Measurements from ENCODE around the gene ALDH1L1. TPM values are rescaled to one million over a fixed set of nuclear protein-coding genes. Genes with fewer than 3 reads are reported as not detected.

ALDH1L1 gene
- total RNA-seq, 1 donor = under 0.01 TPM

DNA sequence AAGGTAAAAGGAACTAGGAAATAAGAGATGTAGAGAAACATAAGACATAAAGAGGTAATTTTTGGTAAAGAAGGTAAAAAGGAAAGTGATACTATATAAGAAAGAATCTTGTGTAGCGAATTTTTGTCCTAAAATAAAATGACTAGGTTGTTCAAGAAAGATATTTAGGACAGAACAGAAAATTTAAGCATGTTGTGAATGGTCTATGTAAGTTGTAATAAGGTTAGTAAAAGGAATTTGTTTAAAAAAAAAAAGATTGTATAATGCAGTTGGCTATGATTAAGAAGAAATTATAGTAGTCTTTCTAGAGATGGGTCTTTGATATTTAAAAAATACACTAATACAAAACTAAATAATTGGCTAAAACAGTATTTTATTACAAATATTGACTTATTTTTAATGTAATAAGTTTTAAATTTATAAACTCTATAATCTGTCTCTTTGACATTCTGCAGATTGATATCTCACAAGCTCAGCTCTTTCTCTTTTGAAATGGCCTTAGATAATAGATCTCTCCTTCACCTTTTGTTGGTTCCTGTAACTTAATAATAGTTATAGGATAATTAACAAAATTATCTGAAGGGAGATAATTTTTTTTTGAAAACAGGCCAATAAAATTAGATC, 92.7 kb downstream of the ALDH1L1 start:
- Histone ChIP-seq H3K9me3 (ENCODE audit: low read depth, low read length) (no peaks in the 10 kb centered on the region), H3K4me3 (ENCODE audit: insufficient read depth, low read length) (no peak overlapping the region), H3K4me2 (ENCODE audit: insufficient read depth, low read length) (no peak overlapping the region), H3K4me1 (ENCODE audit: insufficient read depth, low read length) (no peaks in the 10 kb centered on the region), H3K27ac (ENCODE audit: low read depth, low read length) (no peak overlapping the region), H4K20me1 (ENCODE audit: insufficient read depth, low read length) (no peaks in the 10 kb centered on the region), H3K79me2 (ENCODE audit: insufficient read depth, low read length) (no peaks in the 10 kb centered on the region), H2AFZ (ENCODE audit: low read length) (no peak overlapping the region), H3K36me3 (ENCODE audit: insufficient read depth, low read length) (no peaks in the 10 kb centered on the region), H3K27me3 (ENCODE audit: insufficient read depth, low read length) (no peaks in the 10 kb centered on the region)
- no peak for DNase-seq (ENCODE audit: insufficient read length, low spot score, missing footprints)
- TF ChIP-seq, protein P1, sequence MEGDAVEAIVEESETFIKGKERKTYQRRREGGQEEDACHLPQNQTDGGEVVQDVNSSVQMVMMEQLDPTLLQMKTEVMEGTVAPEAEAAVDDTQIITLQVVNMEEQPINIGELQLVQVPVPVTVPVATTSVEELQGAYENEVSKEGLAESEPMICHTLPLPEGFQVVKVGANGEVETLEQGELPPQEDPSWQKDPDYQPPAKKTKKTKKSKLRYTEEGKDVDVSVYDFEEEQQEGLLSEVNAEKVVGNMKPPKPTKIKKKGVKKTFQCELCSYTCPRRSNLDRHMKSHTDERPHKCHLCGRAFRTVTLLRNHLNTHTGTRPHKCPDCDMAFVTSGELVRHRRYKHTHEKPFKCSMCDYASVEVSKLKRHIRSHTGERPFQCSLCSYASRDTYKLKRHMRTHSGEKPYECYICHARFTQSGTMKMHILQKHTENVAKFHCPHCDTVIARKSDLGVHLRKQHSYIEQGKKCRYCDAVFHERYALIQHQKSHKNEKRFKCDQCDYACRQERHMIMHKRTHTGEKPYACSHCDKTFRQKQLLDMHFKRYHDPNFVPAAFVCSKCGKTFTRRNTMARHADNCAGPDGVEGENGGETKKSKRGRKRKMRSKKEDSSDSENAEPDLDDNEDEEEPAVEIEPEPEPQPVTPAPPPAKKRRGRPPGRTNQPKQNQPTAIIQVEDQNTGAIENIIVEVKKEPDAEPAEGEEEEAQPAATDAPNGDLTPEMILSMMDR (IDR thresholded peaks at IDR 0.05; ENCODE audit: extremely low read depth, low read depth, low read length) = no peak

DNA sequence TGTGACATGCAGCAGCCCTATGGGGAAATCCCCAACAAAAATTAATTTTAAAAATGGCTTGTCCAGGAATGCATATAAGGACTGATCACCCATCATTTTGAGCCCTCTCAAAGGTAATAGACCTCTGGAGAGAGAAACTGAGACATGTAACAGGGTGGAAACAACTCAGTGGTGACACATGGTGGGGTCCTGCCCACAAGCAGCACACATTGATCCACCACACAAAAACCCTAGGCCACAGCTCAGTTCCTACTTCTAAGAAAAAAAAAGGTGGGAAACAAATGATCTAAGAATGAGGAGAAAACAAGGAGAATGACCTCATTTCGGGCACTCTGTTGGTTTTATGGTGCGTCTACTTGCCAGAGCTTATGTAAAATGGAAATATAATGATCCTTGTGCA, 94.5 kb downstream of the ALDH1L1 start:
- TF ChIP-seq, protein P1 (IDR thresholded peaks at IDR 0.05; ENCODE audit: extremely low read depth, low read depth, low read length) = no peak
- no peak for DNase-seq (ENCODE audit: insufficient read length, low spot score, missing footprints)
- no peak overlapping the region for H3K27ac ChIP-seq (ENCODE audit: low read depth, low read length)

DNA sequence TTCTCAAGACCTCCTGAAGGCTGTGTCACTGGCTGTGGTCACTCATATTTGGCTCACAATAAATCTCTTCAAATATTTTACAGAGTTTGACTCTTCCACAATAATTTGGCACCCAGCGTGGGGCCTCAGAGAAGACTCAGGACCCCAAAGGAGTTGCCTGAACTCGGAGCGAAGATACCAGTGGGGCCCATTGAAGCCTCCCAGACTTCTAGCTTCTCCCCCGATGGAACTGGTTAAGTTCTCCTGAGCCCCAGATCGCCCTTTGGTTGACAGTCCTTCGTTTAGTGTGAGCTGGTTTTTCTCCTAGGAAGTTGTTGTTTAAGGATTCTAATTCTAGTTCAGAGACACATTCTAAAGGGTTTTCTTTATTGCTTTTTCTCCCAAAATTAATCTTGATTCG, 95.1 kb downstream of the ALDH1L1 start:
- Histone ChIP-seq H2AFZ (ENCODE audit: low read length) (no peak overlapping the region), H3K27me3 (ENCODE audit: insufficient read depth, low read length) (no peaks in the 10 kb centered on the region)
- DNase-seq (ENCODE audit: insufficient read length, low spot score, missing footprints) = no peak

More for the DNA sequence above, 94.5 kb downstream of the ALDH1L1 start:
- no peaks in the 10 kb centered on the region for H4K20me1 ChIP-seq (ENCODE audit: insufficient read depth, low read length)
- no peaks in the 10 kb centered on the region for H3K36me3 ChIP-seq (ENCODE audit: insufficient read depth, low read length)
- H2AFZ ChIP-seq (ENCODE audit: low read length) = no peak overlapping the region
- no peak overlapping the region for H3K4me3 ChIP-seq (ENCODE audit: insufficient read depth, low read length)
- no peaks in the 10 kb centered on the region for H3K79me2 ChIP-seq (ENCODE audit: insufficient read depth, low read length)
- H3K4me2 ChIP-seq (ENCODE audit: insufficient read depth, low read length) = no peak overlapping the region
- no peaks in the 10 kb centered on the region for H3K4me1 ChIP-seq (ENCODE audit: insufficient read depth, low read length)
- no peaks in the 10 kb centered on the region for H3K27me3 ChIP-seq (ENCODE audit: insufficient read depth, low read length)
- no peaks in the 10 kb centered on the region for H3K9me3 ChIP-seq (ENCODE audit: low read depth, low read length)

DNA sequence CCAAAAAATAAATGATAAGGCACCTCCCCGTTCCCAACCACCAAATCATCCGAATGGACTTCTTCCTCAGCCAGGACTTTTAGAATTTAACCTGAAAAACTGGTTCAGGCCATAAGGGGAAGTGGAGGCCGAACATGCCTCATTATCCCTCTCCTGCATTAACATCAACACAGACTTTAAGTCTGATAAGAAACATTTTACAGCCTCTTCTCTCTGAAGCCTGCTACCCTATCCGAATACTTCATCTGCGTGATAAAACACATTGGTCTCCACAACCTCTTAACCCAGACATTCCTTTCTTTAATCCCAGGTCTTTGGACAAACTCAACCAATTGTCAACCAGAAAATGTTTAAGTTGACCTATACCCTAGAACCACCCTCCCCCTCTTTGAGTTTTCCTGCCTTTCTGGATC, 95.6 kb downstream of the ALDH1L1 start:
- Histone ChIP-seq H4K20me1 (ENCODE audit: insufficient read depth, low read length) (no peaks in the 10 kb centered on the region), H3K27ac (ENCODE audit: low read depth, low read length) (no peak overlapping the region), H2AFZ (ENCODE audit: low read length) (no peak overlapping the region), H3K27me3 (ENCODE audit: insufficient read depth, low read length) (no peaks in the 10 kb centered on the region), H3K4me2 (ENCODE audit: insufficient read depth, low read length) (peak overlapping the region; percentile 78), H3K4me1 (ENCODE audit: insufficient read depth, low read length) (no peaks in the 10 kb centered on the region), H3K79me2 (ENCODE audit: insufficient read depth, low read length) (no peaks in the 10 kb centered on the region), H3K9me3 (ENCODE audit: low read depth, low read length) (no peaks in the 10 kb centered on the region), H3K4me3 (ENCODE audit: insufficient read depth, low read length) (no peak overlapping the region), H3K36me3 (ENCODE audit: insufficient read depth, low read length) (no peaks in the 10 kb centered on the region)
- TF ChIP-seq, protein P1 (IDR thresholded peaks at IDR 0.05; ENCODE audit: extremely low read depth, low read depth, low read length) = no peak
- DNase-seq (ENCODE audit: insufficient read length, low spot score, missing footprints) = no peak

More for the DNA sequence above, 95.1 kb downstream of the ALDH1L1 start:
- H3K4me2 ChIP-seq (ENCODE audit: insufficient read depth, low read length) = no peak overlapping the region
- TF ChIP-seq, protein P1 (IDR thresholded peaks at IDR 0.05; ENCODE audit: extremely low read depth, low read depth, low read length) = no peak
- H3K4me3 ChIP-seq (ENCODE audit: insufficient read depth, low read length) = no peak overlapping the region
- no peaks in the 10 kb centered on the region for H3K4me1 ChIP-seq (ENCODE audit: insufficient read depth, low read length)
- no peaks in the 10 kb centered on the region for H3K36me3 ChIP-seq (ENCODE audit: insufficient read depth, low read length)
- no peaks in the 10 kb centered on the region for H3K79me2 ChIP-seq (ENCODE audit: insufficient read depth, low read length)
- H3K9me3 ChIP-seq (ENCODE audit: low read depth, low read length) = no peaks in the 10 kb centered on the region
- no peaks in the 10 kb centered on the region for H4K20me1 ChIP-seq (ENCODE audit: insufficient read depth, low read length)
- H3K27ac ChIP-seq (ENCODE audit: low read depth, low read length) = no peak overlapping the region
